Effector CD8-positive, alpha-beta T cell (primary cell): ENCODE data around the gene NKAIN2.
"Not testable (repeated sequence)": the region's sequence is repeated elsewhere in the genome, so short reads cannot be mapped to it uniquely, and the experiment has no call there.

ENCODE experiments used
- DNase-seq: peaks from one replicate; lab custom pipeline; 2025; lab: John Stamatoyannopoulos, UW

Gene NKAIN2

GRCh38 chr6:124496334-124496733 lies 692.7 kb downstream of the NKAIN2 start:
- DNase-seq = no peak

DNA sequence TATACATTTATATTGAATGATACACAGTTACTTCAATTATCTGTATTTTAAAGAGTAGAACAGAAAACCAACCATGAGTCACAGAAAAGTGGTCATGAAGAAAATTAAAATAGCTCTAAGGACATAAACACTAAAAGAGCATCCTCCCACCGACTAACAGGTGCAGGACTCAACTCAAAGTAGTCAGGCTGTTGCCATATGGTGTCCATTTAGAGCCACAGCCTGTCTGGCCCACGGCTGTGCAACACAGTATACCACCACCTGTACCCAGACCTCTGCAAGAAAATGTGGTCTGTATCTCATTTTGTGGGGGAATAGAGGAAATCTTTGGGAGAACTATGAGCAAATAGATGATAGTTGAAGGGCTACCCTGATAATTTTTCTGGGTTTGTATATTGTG lies 708.8 kb downstream of the NKAIN2 start:
- DNase-seq = no peak

GRCh38 chr6:124517339-124517738 lies 713.7 kb downstream of the NKAIN2 start:
- no peak for DNase-seq

GRCh38 chr6:124520514-124520913 lies 716.8 kb downstream of the NKAIN2 start:
- no peak for DNase-seq

DNA sequence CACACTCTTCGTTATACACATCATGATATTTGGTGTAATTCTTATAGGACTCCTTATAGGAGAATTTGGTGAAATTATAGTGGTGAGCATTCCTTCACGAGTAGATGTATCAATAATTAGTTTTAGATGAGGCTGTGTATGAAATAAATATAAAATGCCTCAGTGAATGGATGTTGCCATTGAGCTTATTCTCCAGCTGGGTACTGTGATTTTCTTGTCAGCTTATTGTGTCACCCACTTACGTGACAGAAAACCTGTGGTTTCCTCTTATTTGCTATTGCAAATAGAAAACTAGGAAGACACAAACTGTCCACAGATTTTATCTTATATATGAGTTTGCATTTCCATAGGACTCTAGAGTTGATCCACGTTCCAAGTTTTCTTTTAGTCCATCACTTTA lies 718.7 kb downstream of the NKAIN2 start:
- DNase-seq = no peak

- DNase-seq = no peak
These were observed 721.0 kb downstream of the NKAIN2 start for GRCh38 chr6:124524491-124525200.

DNA sequence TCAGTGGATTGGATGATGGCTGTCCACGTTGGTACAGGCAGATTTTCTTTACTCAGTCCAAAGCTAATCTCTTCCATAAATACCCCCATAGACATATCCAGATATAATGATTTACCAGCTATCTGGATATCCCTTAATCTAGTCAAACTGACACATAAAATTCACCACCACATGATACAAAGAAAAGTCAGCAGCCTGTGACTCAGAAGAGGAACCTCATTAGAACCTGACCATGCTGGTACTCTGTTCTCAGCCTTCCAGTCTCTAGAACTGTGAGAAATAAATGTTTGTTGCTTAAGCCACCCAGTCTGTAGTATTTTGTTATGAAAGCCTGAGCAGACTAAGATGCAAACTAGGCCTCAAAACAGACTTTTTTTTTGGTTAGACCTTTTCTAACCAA lies 727.3 kb downstream of the NKAIN2 start:
- DNase-seq = no peak

GRCh38 chr6:124535299-124535698 lies 731.6 kb downstream of the NKAIN2 start:
- no peak for DNase-seq

GRCh38 chr6:124535746-124536145 lies 732.1 kb downstream of the NKAIN2 start:
- no peak for DNase-seq

GRCh38 chr6:124536157-124536841 lies 732.6 kb downstream of the NKAIN2 start:
- no peak for DNase-seq

- DNase-seq = no peak
These were observed 733.2 kb downstream of the NKAIN2 start for GRCh38 chr6:124536842-124537191.

DNA sequence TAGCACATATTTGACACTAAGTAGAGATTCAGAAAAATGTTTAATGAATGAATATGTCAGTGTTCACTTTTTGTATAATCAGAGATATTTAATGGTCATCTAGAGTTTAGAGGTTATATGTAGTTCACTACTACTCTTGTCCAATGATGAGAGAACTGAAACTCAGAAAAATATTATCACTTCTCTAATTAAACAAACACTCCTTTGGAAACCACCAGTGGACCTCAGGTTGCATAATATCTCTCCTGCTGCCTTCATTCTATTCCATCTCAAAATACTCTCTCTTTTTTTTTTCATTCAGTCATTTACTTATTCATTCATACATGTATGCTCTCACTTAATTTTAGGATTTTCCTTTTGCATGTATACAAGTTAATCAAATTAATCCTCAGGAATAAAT lies 735.4 kb downstream of the NKAIN2 start:
- DNase-seq = no peak

DNA sequence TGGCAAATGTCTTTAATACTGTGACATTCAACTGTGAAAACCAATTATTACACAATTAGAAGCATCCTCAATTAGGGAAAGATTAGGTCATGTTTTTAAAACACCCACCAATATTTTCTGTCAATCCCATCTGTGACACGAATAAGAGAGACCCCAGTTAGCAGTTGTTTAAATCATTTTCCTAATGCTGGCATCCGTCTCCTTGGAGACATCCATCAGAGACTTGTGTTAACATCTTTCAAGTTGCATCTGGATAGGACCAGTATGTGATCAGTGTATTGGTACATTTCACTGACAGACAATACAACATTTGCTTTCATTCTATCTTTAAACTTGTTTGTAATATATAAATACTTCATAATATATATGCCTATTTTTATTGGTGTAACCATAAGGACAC lies 737.9 kb downstream of the NKAIN2 start:
- no peak for DNase-seq

GRCh38 chr6:124546601-124547000 lies 742.9 kb downstream of the NKAIN2 start:
- DNase-seq = no peak

- DNase-seq = no peak
These were observed 748.1 kb downstream of the NKAIN2 start for GRCh38 chr6:124551711-124552233.

DNA sequence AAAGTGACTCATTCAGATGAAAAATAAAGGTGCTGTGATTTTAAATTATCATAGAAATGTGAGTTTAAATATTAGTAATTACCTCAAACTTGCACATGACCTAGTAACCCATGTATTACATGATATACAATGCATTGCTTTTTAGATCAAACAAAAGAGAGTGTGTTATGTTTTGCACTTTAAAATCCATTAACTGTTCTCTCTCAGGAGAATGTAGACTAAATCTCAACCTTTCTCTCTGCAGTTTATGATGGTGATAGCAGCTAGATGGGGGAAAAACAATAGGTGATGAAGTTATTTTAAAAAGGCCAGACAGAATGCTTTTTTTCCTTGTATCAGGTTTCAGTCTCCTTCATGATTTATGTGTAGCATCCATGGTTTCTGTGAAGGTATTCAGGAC lies 754.2 kb downstream of the NKAIN2 start:
- no peak for DNase-seq

DNA sequence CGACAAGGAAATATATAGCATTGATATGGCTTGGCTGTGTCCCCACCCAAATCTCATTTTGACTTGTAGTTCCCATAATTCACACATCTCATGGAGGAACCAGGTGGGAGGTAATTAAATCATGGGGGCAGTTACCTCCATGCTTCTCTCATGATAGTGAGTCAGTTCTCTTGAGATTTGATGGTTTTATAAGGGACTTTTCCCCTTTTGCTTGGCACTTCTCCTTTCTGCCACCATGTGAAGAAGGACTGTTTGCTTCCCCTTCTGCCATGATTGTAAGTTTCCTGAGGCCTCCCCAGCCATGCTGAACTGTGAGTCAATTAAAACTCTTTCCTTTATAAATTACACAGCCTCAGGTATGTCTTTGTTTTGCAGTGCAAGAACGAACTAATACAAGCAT lies 756.4 kb downstream of the NKAIN2 start:
- DNase-seq = not testable (repeated sequence)

GRCh38 chr6:124560873-124561567 lies 757.4 kb downstream of the NKAIN2 start:
- DNase-seq = no peak

DNA sequence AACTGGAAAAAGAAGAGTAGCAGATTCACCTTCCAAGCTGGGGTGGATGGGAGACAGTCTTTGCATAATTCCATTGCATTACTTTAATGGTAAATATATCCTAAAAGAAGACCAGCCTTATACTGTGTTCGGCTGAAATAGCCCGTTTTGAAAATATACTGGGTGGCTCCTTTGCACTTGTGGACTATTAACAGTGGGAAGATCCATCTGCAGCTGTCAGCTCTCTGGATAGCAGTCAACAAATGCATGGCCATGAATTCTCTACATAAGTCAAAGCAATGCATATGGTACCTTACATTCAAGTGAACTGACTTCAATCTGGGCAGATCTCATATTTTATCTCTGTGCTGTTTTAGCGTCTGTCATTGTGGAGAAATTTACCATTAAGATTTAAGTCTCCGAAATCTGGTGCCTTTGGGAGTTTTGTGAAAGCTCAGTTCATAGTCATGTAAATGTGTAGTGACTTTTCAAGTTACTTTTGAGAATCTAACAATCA lies 758.0 kb downstream of the NKAIN2 start:
- DNase-seq = no peak

DNA sequence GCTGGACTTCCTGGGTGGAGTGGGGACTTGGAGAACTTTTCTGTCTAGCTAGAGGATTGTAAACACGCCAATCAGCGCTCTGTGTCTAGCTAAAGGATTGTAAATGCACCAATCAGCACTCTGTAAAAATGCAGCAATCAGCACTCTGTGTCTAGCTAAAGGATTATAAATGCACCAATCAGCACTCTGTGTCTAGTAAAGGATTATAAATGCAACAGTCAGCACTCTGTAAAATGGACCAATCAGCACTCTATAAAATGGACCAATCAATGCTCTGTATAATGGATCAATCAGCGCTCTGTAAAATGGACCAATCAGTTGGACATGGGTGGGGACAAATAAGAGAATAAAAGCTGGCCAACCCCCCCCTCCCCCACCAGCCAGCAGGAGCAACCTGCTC lies 760.5 kb downstream of the NKAIN2 start:
- DNase-seq = not testable (repeated sequence)

DNA sequence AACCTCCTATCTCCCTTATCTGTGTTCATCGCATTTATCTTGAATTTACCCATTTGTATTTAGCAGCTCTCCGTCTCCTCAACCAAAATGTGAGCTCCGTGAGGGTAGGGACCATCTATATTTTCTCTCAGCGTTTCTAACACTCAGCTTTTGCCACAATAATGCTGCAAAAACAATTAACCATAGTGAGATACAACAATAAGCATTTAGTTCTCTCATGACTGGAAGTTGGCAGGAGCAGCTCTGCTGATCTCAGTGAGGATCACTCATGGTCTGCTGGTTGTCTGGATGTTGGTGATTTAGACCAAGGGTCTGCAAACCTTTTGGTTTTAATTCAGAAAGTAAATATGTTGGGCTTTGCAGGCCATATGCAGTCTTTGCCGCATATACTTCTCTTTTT lies 763.7 kb downstream of the NKAIN2 start:
- no peak for DNase-seq

DNA sequence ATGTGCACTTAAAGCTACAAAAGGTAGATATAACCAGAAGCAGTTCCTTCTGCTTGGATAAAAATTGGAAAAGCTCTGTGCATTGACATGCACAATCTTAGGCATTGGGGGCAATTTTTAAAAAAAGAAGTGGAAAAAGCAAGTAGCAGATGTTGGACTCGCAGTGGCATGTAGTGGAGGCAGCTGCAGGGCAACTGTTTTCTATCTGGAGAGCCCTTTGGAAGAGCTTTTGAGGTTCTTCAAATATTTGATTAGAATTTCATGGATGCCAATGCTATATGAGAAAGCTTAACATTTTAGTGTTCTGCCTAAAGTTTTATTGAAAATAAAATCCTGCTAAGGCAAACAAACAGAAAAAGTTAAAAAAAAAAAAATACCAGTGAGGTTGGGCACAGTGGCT lies 770.3 kb downstream of the NKAIN2 start:
- no peak for DNase-seq
